ENCODE results near the gene ASTN2. TPM values are rescaled to one million over a fixed set of nuclear protein-coding genes. Genes with fewer than 3 reads are reported as not detected.

The ASTN2 gene
- total and polyA plus RNA-seq, 4 donors: 0.57 to 2.9 (median 1.4) TPM

GRCh38 chr9:117044241-117044640, 370.6 kb downstream of the ASTN2 start:
- Histone ChIP-seq H3K27ac (ENCODE audit: low read depth in 1 of 2, low read length in 2 of 2) (no peak overlapping the region), H3K9me3 (ENCODE audit: control insufficient read depth in 4 of 4, low read length in 3 of 4) (no peaks in the 10 kb centered on the region), H3K27me3 (ENCODE audit: control insufficient read depth in 4 of 4, insufficient read depth in 4 of 4, low read length in 3 of 4) (peaks cover 0 to 12% (median 0%) of the 10 kb centered on the region in 4 donors), H3K4me1 (ENCODE audit: control insufficient read depth in 4 of 4, insufficient read depth in 4 of 4, low read length in 3 of 4) (no peaks in the 10 kb centered on the region), H3K4me3 (ENCODE audit: low read depth in 1 of 3, low read length in 3 of 3) (no peak overlapping the region), H3K36me3 (ENCODE audit: control insufficient read depth in 4 of 4, insufficient read depth in 3 of 4, low read depth in 1 of 4, low read length in 3 of 4) (no peaks in the 10 kb centered on the region), H3K9ac (ENCODE audit: low read depth in 1 of 2, low read length in 2 of 2) (no peak overlapping the region)
- DNase-seq (ENCODE audit: low spot score): no peak
- no peak for TF ChIP-seq CTCF (IDR thresholded peaks at IDR 0.05; ENCODE audit: low read depth, low read length, missing input control)
- no peak for TF ChIP-seq JUND (IDR thresholded peaks at IDR 0.05)
- no peak for TF ChIP-seq FOXA1 (IDR thresholded peaks at IDR 0.05)
- TF ChIP-seq FOXA2 (IDR thresholded peaks at IDR 0.05): no peak
- no peak for TF ChIP-seq RAD21 (IDR thresholded peaks at IDR 0.05)
- TF ChIP-seq, protein P1, sequence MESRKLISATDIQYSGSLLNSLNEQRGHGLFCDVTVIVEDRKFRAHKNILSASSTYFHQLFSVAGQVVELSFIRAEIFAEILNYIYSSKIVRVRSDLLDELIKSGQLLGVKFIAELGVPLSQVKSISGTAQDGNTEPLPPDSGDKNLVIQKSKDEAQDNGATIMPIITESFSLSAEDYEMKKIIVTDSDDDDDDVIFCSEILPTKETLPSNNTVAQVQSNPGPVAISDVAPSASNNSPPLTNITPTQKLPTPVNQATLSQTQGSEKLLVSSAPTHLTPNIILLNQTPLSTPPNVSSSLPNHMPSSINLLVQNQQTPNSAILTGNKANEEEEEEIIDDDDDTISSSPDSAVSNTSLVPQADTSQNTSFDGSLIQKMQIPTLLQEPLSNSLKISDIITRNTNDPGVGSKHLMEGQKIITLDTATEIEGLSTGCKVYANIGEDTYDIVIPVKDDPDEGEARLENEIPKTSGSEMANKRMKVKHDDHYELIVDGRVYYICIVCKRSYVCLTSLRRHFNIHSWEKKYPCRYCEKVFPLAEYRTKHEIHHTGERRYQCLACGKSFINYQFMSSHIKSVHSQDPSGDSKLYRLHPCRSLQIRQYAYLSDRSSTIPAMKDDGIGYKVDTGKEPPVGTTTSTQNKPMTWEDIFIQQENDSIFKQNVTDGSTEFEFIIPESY (IDR thresholded peaks at IDR 0.05): no peak
- no peak for TF ChIP-seq GABPA (IDR thresholded peaks at IDR 0.05 in 1 of 2, conservative IDR thresholded peaks at IDR 0.05 in 1 of 2)
- WGBS: 50% methylated on average over 4 of the region's 4 CpGs

- 88% methylated on average over 1 of the region's 1 CpG for WGBS
- no peaks in the 10 kb centered on the region for H3K9me3 ChIP-seq (ENCODE audit: control insufficient read depth in 4 of 4, low read length in 3 of 4)
- no peak overlapping the region for H3K4me3 ChIP-seq (ENCODE audit: low read depth in 1 of 3, low read length in 3 of 3)
- H3K9ac ChIP-seq (ENCODE audit: low read depth in 1 of 2, low read length in 2 of 2): no peak overlapping the region
- no peak for DNase-seq (ENCODE audit: low spot score)
- no peak overlapping the region for H3K27ac ChIP-seq (ENCODE audit: low read depth in 1 of 2, low read length in 2 of 2)
- H3K4me1 ChIP-seq (ENCODE audit: control insufficient read depth in 4 of 4, insufficient read depth in 4 of 4, low read length in 3 of 4): no peaks in the 10 kb centered on the region
- no peak for TF ChIP-seq RAD21 (IDR thresholded peaks at IDR 0.05)
- TF ChIP-seq REST (IDR thresholded peaks at IDR 0.05): no peak
- TF ChIP-seq GABPA (IDR thresholded peaks at IDR 0.05 in 1 of 2, conservative IDR thresholded peaks at IDR 0.05 in 1 of 2): no peak
- TF ChIP-seq HNF4A (conservative IDR thresholded peaks at IDR 0.05): no peak
- no peak for TF ChIP-seq NR2F2 (IDR thresholded peaks at IDR 0.05)
- TF ChIP-seq TAF1 (conservative IDR thresholded peaks at IDR 0.05): no peak
- TF ChIP-seq CTCF (IDR thresholded peaks at IDR 0.05; ENCODE audit: low read depth, low read length, missing input control): no peak
- TF ChIP-seq FOXA2 (IDR thresholded peaks at IDR 0.05): no peak
- no peak for TF ChIP-seq JUND (IDR thresholded peaks at IDR 0.05)
- TF ChIP-seq SP1 (IDR thresholded peaks at IDR 0.05): no peak
- no peak for TF ChIP-seq YY1 (IDR thresholded peaks at IDR 0.05)
- TF ChIP-seq RXRA (IDR thresholded peaks at IDR 0.05): no peak
- TF ChIP-seq HNF4G (IDR thresholded peaks at IDR 0.05): no peak
- TF ChIP-seq, protein P1 (IDR thresholded peaks at IDR 0.05): no peak
- TF ChIP-seq FOXA1 (IDR thresholded peaks at IDR 0.05): no peak
- no peak for TF ChIP-seq EGR1 (IDR thresholded peaks at IDR 0.05; ENCODE audit: low read depth in 2 of 2)
- TF ChIP-seq, protein P2, sequence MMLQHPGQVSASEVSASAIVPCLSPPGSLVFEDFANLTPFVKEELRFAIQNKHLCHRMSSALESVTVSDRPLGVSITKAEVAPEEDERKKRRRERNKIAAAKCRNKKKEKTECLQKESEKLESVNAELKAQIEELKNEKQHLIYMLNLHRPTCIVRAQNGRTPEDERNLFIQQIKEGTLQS (IDR thresholded peaks at IDR 0.05): no peak
- H3K36me3 ChIP-seq (ENCODE audit: control insufficient read depth in 4 of 4, insufficient read depth in 3 of 4, low read depth in 1 of 4, low read length in 3 of 4): no peaks in the 10 kb centered on the region
- H3K27me3 ChIP-seq (ENCODE audit: control insufficient read depth in 4 of 4, insufficient read depth in 4 of 4, low read length in 3 of 4): peaks cover 0 to 12% (median 0%) of the 10 kb centered on the region in 4 donors
Measured at GRCh38 chr9:117043159-117043558, 371.7 kb downstream of the ASTN2 start.

All from liver (tissue), 9 donors.